ENCODE measurements around the gene DOCK7.
A peak's percentile ranks its signal among the peaks of the same experiment; 100 is the strongest.

DOCK7 gene

GRCh38 chr1:62688687-62689085, 500 bp upstream of the DOCK7 start:
- Histone ChIP-seq H3K79me2 (ENCODE audit: insufficient read depth, low read length) (peaks cover 41% of the 10 kb centered on the region), H3K4me2 (ENCODE audit: low read depth, low read length, poor library complexity, severe bottlenecking) (peak overlapping the region; percentile 84), H4K20me1 (ENCODE audit: insufficient read depth, low read length, poor library complexity, severe bottlenecking) (peaks cover 10% of the 10 kb centered on the region), H3K9me2 (replicated peaks; ENCODE audit: low read depth, low read length) (no peaks in the 10 kb centered on the region), H3K9ac (ENCODE audit: low read depth, low read length, poor library complexity, severe bottlenecking) (peak overlapping the region; percentile 83), H3K36me3 (ENCODE audit: insufficient read depth, low read length) (no peaks in the 10 kb centered on the region), H3K9me3 (ENCODE audit: insufficient read depth, low read depth, low read length) (no peaks in the 10 kb centered on the region), H3K4me3 (ENCODE audit: low read length, poor library complexity, severe bottlenecking) (peak overlapping the region; percentile 100), H3K27me3 (ENCODE audit: insufficient read depth, low read length, poor library complexity, severe bottlenecking) (no peaks in the 10 kb centered on the region), H2AFZ (ENCODE audit: low read length) (peak overlapping the region; percentile 100), H3K4me1 (ENCODE audit: insufficient read depth, low read length, poor library complexity, severe bottlenecking) (peaks cover 37% of the 10 kb centered on the region), H3F3A (ENCODE audit: low read depth) (no peaks in the 10 kb centered on the region; the same call in 1 of the 2 replicates)
- TF ChIP-seq EZH2phosphoT487 (IDR thresholded peaks at IDR 0.05; ENCODE audit: borderline replicate concordance) = no peak
- TF ChIP-seq, protein P1, sequence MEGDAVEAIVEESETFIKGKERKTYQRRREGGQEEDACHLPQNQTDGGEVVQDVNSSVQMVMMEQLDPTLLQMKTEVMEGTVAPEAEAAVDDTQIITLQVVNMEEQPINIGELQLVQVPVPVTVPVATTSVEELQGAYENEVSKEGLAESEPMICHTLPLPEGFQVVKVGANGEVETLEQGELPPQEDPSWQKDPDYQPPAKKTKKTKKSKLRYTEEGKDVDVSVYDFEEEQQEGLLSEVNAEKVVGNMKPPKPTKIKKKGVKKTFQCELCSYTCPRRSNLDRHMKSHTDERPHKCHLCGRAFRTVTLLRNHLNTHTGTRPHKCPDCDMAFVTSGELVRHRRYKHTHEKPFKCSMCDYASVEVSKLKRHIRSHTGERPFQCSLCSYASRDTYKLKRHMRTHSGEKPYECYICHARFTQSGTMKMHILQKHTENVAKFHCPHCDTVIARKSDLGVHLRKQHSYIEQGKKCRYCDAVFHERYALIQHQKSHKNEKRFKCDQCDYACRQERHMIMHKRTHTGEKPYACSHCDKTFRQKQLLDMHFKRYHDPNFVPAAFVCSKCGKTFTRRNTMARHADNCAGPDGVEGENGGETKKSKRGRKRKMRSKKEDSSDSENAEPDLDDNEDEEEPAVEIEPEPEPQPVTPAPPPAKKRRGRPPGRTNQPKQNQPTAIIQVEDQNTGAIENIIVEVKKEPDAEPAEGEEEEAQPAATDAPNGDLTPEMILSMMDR (conservative IDR thresholded peaks at IDR 0.05; ENCODE audit: low read length) = no peak

DNA sequence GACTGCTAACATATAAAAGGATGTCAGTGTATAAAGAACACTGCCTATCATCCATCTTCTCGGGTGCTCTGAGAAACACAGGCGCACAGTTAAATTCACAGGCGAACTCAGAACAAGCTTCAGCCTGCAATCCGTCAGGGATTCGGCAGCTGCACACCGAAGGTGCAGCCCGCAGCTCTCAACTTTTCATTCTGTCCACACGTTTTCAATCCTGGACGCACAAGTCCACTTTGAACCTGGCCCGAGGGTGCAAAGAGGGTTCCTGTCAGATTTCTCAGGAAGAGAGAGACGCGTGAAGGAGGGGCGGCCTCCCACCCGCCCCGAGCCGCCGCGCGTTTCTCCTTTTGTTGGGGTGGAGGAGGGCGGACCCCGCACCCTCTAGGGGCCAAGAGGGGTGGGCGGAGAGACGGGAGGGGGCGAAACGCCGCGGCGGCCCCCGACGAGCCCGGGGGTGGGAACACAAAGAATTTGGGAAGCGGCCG, 724 bp downstream of the DOCK7 start:
- no peaks in the 10 kb centered on the region for H3K36me3 ChIP-seq (ENCODE audit: insufficient read depth, low read length)
- peak overlapping the region; percentile 100 for H2AFZ ChIP-seq (ENCODE audit: low read length)
- H3K79me2 ChIP-seq (ENCODE audit: insufficient read depth, low read length) = peaks cover 53% of the 10 kb centered on the region
- H3K4me2 ChIP-seq (ENCODE audit: low read depth, low read length, poor library complexity, severe bottlenecking) = peak overlapping the region; percentile 78
- H3K27me3 ChIP-seq (ENCODE audit: insufficient read depth, low read length, poor library complexity, severe bottlenecking) = no peaks in the 10 kb centered on the region
- peak overlapping the region; percentile 83 for H3K9ac ChIP-seq (ENCODE audit: low read depth, low read length, poor library complexity, severe bottlenecking)
- no peaks in the 10 kb centered on the region; the same call in 1 of the 2 replicates for H3F3A ChIP-seq (ENCODE audit: low read depth)
- peaks cover 10% of the 10 kb centered on the region for H4K20me1 ChIP-seq (ENCODE audit: insufficient read depth, low read length, poor library complexity, severe bottlenecking)
- H3K9me3 ChIP-seq (ENCODE audit: insufficient read depth, low read depth, low read length) = no peaks in the 10 kb centered on the region
- H3K4me3 ChIP-seq (ENCODE audit: low read length, poor library complexity, severe bottlenecking) = peak overlapping the region; percentile 100
- H3K4me1 ChIP-seq (ENCODE audit: insufficient read depth, low read length, poor library complexity, severe bottlenecking) = peaks cover 44% of the 10 kb centered on the region
- H3K9me2 ChIP-seq (replicated peaks; ENCODE audit: low read depth, low read length) = no peaks in the 10 kb centered on the region
- TF ChIP-seq, protein P1 (conservative IDR thresholded peaks at IDR 0.05; ENCODE audit: low read length) = no peak
- no peak for TF ChIP-seq EZH2phosphoT487 (IDR thresholded peaks at IDR 0.05; ENCODE audit: borderline replicate concordance)

GRCh38 chr1:62686822-62687221, 1.4 kb downstream of the DOCK7 start:
- H3K9ac ChIP-seq (ENCODE audit: low read depth, low read length, poor library complexity, severe bottlenecking) = peak overlapping the region; percentile 83
- peak overlapping the region; percentile 100 for H3K4me3 ChIP-seq (ENCODE audit: low read length, poor library complexity, severe bottlenecking)
- H2AFZ ChIP-seq (ENCODE audit: low read length) = no peak overlapping the region

More at GRCh38 chr1:62686822-62687221, 1.4 kb downstream of the DOCK7 start:
- Histone ChIP-seq H3F3A (ENCODE audit: low read depth) (no peaks in the 10 kb centered on the region; the same call in 1 of the 2 replicates), H3K9me2 (replicated peaks; ENCODE audit: low read depth, low read length) (no peaks in the 10 kb centered on the region), H4K20me1 (ENCODE audit: insufficient read depth, low read length, poor library complexity, severe bottlenecking) (peaks cover 10% of the 10 kb centered on the region), H3K27me3 (ENCODE audit: insufficient read depth, low read length, poor library complexity, severe bottlenecking) (no peaks in the 10 kb centered on the region), H3K4me2 (ENCODE audit: low read depth, low read length, poor library complexity, severe bottlenecking) (peak overlapping the region; percentile 78), H3K79me2 (ENCODE audit: insufficient read depth, low read length) (peaks cover 59% of the 10 kb centered on the region), H3K9me3 (ENCODE audit: insufficient read depth, low read depth, low read length) (no peaks in the 10 kb centered on the region), H3K4me1 (ENCODE audit: insufficient read depth, low read length, poor library complexity, severe bottlenecking) (peaks cover 50% of the 10 kb centered on the region), H3K36me3 (ENCODE audit: insufficient read depth, low read length) (no peaks in the 10 kb centered on the region)
- TF ChIP-seq, protein P1 (conservative IDR thresholded peaks at IDR 0.05; ENCODE audit: low read length) = no peak
- TF ChIP-seq EZH2phosphoT487 (IDR thresholded peaks at IDR 0.05; ENCODE audit: borderline replicate concordance) = no peak
